Stimulated activated CD4-positive, alpha-beta T cell treated with anti-CD3 and anti-CD28 coated beads, TNF-alpha, amount 100 ng/mL, for 48 hours (primary cell): ENCODE data around the gene CRACDL.

Experiments used
- DNase-seq, 3 donors: peaks; one replicate each; pipeline ENCODE4 v3.0.0-alpha.2; 2020; ENCODE audit warnings: low read depth in 3 of 3

The CRACDL gene

DNA sequence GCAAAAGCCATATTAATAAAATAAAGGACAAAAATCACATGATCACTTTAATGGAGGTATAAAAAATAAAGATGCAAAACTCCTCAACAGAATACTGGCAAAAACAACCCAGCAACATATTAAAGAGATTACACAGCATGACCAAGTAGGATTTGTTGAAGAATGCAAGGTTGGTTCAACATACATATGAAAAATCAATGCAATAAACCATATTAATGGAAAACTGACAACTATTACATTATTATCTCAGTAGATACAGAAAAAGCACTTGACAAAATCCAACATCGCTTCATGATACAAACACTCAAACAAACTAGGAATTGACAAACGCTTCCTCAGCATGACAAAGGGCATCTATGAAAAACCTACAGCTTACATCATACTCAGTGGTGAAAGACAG is 76.7 kb downstream of the CRACDL start:
- DNase-seq: no peak

DNA sequence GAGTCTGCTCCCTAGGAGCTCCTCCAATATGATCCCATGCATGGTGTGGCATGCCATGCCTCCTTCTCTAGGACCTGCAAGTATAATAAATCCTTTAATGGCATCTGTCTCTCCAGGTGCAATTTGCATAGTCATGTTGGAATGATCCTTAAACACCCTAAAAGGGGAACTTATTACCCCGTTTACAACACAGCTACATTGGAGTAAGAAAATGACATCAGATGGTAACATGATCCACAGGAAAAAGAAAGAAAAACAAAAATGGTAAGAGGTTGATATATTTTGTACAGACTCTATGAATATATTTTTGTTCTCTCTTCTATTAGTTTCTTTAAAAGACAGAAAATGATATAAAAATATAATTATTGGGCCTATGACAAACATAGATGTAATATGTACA is 79.0 kb downstream of the CRACDL start:
- no peak for DNase-seq

DNA sequence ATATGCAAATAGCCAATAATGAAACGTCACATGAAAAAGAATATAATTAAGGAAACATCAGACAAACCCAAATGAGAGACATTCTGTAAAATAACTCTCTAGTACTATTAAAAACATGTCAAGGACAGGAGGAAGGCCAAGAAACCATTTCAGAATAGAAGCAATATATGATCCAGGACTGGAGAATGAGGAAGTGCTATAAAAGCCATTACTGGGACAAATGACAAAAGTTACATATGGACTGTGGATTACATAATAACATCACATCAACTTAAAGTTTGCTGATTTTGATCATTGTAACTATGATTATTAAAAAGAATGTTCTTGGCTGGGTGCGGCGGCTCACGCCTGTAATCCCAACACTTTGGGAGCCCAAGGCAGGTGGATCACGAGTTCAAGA is 81.3 kb downstream of the CRACDL start:
- no peak for DNase-seq

DNA sequence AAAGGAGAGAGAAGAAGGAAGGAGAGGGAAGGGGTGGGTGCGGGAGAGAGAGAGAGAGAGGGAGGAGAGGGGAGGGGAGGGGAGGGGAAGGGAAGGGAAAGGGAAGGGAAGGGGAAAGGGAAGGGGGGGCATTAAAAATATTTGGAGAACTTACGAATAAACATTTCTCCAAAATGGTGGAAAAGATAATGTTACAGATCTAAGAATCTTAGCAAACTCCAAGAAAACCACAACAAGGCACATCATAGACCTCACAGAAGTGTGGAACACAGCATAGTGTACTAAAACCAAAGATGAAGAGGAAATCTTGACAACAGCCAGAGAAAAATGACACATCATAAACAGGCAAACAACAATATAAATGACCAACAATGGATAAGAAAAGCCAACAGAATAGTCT is 83.1 kb downstream of the CRACDL start:
- no peak for DNase-seq

DNA sequence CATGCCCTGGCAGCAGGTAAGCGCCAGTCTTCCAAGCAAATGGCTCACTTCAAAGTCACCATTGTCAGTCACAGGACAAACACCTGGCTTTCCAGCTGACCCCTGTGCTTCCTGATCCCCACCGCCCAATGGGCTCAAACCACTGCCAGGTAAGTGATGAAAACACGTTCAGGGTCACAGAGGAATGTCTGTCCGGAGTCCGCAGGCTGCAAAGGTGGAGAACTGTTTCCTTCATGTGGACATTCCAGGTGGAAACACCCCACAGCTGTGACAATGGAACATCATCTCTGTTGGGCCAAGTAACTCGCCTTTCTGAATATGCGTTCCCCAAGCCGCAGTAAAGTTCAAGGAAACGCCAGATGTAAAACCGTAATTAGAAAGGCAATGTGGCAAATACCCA is 86.0 kb downstream of the CRACDL start:
- no peak for DNase-seq

DNA sequence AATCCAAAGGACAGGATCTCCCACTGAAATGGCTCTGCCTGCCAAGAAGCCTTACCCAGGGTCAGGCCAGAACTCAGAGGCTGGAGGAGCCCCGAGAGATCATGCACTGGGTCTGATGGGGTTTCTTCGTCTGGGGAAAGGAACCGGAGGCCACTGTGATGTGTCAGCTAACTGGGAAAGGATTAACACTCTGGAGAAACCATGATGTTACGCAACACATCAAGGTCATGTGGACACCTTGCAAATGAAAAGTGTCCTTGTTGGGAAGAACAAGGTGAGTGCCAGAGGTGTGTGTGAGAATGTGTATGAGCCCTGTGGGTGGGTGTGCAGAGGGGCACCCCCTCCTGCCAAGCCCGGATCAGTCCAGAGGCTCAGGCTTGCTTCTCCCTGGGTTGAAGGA is 86.9 kb downstream of the CRACDL start:
- no peak for DNase-seq

DNA sequence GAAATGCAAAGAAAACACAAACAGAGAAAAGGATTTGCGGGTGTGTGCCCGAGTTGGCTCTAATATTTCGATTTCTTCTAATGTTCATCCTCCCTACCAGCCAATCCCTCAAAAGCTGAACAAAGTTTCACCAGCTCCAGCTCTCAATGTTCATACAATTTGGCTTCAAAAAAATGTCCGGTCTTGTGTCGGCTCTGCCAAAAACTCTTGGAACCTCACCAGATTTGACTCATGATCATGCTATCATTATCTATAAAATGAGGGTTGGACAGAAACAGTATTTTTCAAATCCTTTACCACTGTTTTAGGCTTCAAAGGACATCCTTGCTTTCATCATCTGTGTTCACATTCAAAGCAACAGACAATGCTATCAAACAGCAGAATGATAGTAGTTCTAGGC is 88.2 kb downstream of the CRACDL start:
- DNase-seq: no peak

DNA sequence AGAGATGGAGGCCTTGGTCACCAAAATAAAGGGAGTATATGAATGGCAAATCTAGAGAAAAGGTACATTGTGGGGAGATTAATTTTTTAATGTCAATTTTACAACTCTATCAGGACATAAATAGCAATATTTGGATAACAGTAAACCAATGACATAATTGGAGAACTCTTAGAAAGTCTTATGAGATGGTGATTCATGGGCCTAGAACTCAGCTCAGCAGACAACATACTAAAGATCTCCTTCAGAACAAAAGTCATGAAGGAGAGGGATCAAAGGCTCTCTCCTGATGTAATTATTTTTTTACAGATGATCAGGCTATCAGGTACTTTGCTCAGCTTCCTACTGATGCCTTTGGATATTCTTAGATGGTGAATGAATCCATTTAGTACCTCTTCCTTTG is 90.0 kb downstream of the CRACDL start:
- no peak for DNase-seq

DNA sequence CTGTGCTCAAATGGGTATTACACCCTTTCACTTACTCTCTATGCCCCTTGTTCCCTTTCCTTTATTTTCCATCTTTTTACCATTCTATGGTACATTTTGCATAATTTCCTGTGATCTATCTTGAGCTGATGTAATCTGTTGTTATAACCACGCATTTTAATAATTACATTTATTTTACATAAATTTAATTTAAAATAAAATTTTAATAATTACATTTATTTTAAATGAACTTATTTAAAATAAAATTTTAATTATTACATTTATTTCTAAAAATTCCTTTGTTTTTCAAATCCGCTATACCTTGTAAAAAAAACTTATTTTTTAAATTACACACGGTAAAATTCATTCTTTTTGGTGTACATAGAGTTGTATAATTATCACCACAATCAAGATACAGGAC is 93.9 kb downstream of the CRACDL start:
- DNase-seq: no peak

DNA sequence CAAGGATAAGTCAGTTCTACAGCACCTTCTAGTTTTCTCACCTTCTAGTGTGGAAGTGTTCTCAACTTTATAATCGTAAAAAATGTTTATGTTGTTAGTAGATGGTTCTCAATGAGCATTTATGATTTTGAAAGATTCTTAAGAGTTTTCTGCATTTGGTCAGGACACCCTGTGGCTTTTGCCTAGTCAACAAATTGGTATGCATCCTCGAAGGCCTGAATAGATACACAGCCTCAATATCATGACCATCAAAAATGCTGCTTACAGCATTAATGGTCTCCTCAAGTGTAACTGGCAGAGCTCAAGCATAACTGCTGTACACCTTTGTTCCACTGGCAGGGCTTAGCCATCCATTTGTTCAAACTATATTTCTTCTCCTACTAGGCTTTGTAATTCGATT is 96.7 kb downstream of the CRACDL start:
- no peak for DNase-seq

DNA sequence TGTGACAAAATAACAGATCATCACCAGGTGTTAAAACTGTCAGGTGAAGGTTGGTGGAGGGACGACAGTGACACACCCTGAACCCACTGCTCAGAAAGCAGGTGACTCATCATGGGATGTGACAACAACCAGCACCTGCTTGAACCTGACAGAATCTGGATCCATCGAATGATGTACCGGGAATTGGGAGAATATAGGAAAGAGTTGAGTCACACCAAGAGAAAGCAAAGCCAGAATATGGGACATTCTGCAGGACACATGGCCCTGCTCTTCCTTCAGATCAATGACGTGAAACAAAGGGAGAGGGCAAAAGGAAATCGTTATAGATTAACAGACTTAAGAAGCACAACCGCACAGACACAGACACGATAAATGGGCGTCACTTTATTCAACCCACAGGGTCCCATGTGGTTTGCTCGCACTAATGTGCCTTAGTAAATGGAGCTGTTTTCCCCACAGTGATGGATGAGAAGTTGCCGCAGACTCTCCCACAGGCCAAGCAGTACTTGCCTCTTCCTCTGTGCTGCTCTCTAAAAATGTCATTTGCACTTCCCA is 100.1 kb downstream of the CRACDL start:
- no peak for DNase-seq

DNA sequence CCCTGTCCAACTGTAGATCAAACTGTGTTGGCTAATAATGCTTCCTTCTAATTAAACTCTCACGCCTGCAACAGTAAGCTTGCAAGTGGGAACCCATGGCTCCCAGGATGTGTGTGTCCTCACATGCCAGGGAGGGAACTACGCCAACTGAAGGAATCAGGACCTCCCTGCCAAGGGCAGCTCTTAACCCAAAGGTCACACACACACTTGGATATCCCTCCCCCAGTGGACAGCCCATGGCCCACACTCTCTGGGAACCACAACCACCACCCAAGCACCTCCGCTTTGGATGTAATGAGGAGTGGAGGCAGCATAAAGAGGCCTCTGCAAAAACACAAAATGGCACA is 102.1 kb downstream of the CRACDL start:
- DNase-seq: no peak

DNA sequence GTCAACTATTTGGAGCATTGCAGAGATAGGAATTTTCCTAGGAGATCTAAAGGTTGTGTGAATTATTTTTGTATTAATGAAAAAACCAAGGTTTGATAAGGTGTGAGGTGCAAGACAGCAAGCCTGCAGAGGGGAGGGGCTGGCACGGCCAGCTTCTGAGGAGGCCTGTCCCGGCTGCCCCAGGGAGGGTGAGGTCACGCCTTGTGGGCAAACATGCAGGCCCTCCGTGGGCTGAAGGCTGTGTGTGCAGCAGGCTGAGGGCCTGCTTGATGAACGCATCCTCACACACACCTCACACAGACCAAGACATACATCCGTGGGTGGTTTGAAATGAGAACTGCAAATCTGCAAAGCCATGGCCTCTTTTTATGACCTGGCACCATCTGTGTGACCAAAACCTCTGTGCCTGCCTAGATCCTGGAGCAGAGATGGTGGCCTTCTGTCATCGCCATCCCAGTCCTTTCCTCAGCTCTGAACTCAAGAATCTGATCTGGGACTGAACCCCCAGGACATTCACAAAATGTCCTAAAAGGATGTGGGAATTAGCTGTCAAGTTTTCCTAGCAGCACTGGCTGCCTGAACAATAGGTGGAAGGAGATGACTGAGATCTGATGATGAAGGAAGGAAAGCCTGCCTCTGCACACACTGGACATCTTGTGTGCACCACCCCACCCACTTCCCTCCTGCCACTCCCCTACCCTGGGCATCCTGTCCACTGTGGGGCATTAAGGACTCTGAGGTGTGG is 102.7 kb downstream of the CRACDL start:
- no peak for DNase-seq

DNA sequence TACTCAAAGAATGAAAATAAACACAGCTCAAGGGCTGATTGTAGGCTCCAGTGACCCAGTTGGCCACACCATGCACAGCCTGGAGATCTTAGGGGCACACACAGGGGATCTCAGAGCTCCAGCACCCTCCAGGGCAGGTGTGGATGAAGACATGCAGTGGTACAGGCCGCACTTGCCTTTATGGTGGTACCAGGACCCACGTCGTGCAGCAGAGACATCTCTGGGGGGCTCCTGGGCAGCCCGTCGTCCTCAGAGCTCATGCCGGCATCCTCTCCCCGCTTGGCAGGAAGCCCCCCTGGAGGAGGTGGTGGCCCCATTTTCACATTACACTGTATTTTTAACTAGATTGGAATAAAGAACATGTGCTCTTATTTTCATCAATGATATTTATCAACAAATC is 103.9 kb downstream of the CRACDL start:
- DNase-seq: no peak

DNA sequence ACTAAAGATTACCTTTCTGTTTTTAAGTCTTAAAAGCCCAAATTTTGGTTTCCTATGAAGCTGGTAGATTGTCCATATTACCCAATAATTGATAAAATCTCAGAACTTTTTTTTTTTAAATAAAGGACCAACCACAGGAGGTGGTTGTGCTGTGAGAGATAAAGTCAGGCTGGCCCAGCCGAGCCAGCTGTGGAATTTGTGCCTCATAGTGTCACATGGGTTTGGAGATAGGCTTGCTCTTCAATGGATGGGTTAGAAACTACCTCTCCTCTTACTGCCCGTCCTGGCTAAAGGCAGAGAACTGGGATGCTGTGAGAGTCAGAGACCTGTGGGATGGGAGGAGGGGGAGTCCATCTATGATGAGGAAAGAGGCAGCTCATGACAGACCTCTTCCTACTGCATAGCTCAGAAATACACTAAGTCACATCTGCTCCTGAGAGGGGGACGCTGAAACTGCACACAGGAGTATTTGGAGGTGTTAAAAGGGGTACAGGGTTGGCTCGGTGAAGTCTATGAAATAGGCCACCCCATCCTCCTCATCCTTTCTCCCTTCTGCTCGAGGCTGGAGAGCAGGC is 105.4 kb downstream of the CRACDL start:
- DNase-seq: no peak

DNA sequence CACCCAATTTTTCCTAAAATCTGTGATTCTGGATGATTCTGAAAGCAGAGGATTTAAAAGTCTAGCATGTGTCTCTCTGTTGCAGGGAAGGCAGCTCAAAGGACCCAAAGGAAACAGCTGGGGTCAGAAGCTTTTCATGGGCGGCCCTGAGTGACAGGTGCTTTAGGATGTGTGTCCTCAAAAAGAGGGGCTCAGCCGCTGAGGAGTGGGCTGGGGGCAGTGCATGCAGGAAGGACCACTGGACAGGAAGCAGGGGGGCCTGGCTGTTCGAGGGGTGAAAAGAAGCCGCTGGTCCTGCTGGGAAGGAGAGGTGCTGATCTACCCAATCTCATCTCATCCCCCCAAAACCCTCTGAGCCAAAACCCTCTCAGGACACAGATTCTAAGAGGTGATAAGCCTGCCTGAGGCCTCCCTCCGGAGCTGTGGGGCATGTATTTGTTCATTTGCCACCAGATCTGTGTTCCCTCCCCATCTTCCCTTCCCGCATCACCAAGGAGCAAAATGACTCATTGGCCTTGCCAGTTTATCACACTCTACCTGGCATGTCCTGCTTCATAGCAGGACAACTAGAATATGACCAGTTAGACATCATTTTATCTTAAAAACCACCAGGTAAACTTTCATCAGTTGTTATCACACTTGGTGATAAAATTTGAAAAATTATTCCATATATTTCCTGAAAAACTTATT is 106.3 kb downstream of the CRACDL start:
- DNase-seq: no peak

DNA sequence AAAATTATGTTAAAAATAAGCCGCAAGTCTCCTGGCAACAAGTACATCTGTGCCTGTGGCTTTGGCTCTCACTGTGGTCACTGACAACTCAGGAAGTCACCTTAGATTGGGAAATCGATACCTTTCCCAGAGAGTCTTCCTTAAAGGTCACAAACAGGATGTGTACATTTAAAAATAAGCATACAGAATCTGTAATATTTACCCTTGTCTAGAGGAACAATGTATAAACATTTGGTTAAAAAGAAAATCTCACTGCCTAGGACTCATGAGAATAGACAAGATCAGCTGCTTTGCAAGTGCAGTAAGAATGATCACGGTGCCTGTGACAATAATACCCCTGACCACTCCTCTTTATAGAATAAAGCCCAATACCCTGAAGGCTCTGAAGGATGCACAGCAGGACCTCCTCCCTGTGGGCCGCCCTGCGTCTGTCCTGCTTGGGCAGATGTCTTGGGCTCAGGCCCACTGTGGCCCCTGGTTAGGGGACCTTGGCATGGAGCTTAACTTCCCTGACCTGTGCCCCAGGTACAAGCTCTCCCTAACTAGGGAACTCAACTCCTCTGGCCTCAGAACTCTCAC is 107.1 kb downstream of the CRACDL start:
- DNase-seq: no peak

DNA sequence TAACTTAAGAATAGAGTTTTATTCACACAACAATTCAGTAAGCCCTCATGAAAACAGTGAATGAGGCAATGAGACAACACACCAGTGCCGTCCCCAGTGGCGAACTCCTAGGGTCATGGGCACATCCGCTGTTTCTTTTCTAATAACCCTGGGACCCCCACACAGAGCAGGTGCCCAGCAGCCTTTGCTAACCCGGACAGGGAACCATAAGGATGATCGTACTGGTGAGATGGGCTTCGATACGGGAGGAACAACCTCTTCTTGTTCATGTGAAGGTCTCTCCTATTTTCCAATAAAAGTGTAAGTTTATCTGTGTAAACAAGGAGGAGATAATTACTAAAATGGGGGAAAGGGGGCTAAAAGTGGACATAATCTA is 107.7 kb downstream of the CRACDL start:
- no peak for DNase-seq

DNA sequence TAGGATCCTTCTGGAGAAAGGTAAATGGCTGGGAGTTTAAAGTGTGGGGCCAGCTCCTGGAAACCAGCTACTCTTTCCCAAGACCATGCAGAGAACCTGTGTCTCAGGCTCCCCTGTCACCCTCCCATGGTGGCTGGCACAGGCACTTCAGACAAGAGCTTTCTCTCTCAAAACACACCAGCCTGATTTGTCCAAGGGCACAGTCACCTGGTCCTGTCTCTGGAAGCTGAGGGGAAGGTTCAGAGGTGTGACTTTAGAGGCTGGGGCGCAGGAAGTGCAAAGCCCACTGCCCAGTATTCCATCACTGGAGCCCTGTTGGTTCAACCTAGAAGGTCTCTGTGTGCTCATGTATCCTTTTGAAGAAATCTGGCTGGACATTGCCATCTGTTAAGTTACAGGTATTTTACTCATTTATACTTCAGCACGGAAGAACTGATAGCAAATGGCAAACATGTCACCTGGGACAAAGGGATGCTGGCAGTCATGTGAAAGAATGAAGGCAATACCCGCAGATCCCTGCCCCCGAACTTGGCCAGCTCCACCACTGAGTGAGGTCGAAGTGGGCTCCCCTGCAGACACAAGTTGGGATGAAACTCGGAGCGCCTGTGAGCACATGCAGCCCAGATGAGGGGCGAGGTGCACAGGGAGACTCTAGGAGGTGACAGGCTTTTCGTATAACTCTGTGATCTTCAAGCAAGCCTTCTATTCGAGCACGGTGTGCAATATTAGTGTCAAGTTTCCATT is 108.2 kb downstream of the CRACDL start:
- DNase-seq: no peak

DNA sequence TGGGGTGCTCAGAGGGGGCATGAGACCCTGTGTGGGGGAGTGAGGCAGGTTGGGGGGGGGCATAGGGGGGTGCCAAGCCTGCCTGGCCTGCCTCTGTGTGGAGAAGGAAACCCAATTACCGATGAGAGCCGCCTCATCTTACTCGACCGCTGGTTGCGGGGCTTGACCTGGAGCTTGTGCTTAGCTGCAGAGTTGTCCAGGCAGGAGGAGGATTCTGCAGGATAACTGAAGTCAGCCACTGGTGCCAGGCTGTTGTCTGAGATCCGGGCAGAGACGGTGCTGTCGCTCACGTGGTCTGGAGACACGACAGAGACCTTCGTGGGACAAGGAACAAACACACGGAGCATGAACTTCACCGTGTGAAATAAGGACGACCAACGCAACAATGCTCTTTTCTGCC is 109.2 kb downstream of the CRACDL start:
- no peak for DNase-seq

DNA sequence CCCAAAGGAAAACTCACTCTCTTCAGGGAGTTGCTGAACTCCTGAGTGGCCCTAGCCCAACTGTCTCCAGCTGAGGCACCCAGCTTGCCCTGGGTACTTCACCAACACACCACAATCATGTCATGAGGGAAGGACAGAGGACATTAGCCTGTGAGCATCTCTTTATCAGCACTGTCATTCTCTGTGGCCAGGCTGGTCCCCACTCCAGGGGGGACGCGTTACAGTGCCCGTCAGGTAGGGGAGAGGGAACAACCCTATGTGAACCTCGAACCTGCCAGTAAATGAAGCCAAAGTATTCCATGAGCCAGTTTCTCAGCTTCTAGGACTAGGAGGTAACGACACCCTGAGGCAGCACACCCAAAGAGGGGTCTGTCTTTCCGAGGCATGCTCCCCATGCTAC is 110.2 kb downstream of the CRACDL start:
- no peak for DNase-seq

DNA sequence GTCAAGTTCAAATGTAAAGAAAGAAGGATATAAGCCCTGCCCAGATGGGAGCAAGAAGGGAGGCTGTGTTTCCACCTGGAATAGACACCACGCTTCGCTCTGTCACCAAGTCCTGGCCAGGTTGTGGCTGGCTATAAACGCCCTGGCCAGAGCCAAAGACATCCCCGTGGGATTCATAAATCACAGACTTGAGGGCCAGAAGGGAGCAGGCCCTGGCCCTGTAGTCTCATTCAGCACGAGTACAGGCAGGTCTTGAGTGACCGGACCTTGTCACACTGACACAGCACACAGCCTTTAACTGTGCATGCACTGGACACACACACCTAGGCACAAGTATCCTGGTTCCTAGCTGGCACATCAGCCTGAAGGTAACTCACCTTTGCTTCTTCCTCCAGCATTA is 110.6 kb downstream of the CRACDL start:
- no peak for DNase-seq
